Left lung (tissue), 10 donors: ENCODE data around the gene GPM6B. TPM values are rescaled to one million over a fixed set of nuclear protein-coding genes. Genes with fewer than 3 reads are reported as not detected.

Source experiments
- ATAC-seq: fragments of 200-7000 bp; cut with Tn5 transposase; one replicate; pipeline ENCODE4 v1.9.1; 2020; ENCODE audit warnings: moderate library complexity
- DNase-seq, 4 donors: peaks; one replicate each; pipeline ENCODE4 v3.0.0-alpha.2; 2013 to 2020
- H3K27ac ChIP-seq, 2 donors: fragments of 200-600 bp; sonication (generic) in 1 of 2; one replicate each; pipeline versions ENCODE4 v1.5.0 to v1.8.0; 2020 to 2021
- H3K27me3 ChIP-seq, 2 donors: fragments of 200-600 bp; sonication (generic) in 1 of 2; one replicate each; pipeline versions ENCODE4 v1.5.0 to v1.8.0; 2020 to 2021
- H3K36me3 ChIP-seq, 2 donors: fragments of 200-600 bp; sonication (generic) in 1 of 2; one replicate each; pipeline versions ENCODE4 v1.5.0 to v1.8.0; 2020 to 2021
- H3K4me1 ChIP-seq, 2 donors: fragments of 200-600 bp; one replicate each; pipeline ENCODE4 v1.8.0; 2021
- H3K4me3 ChIP-seq, 2 donors: fragments of 200-600 bp; sonication (generic) in 1 of 2; one replicate each; pipeline versions ENCODE4 v1.5.0 to v1.8.0; 2020 to 2021; ENCODE audit warnings: mild to moderate bottlenecking in 1 of 2
- H3K9me3 ChIP-seq, 2 donors: fragments of 200-600 bp; sonication (generic) in 1 of 2; one replicate each; pipeline versions ENCODE4 v1.5.0 to v1.8.0; 2020 to 2021
- intact Hi-C, 2 donors: fragments of 100-400 bp; cut with DNase I; formaldehyde crosslinking; loops; one replicate each; pipeline versions ENCODE4 v1.11.2 to v1.14.2; 2022
- polyA plus RNA-seq, 6 donors: library from polyadenylated mRNA; unstranded; fragments of 120-200 nt; gene quantifications; one replicate each; pipeline ENCODE4 v1.2.1, GENCODE V29; 2013; ENCODE audit not compliant: insufficient read length in 6 of 6
- total RNA-seq, 2 donors: library from RNA; stranded (reverse); fragmentation: NEBNext Ultra II Directional; extraction: Animal tissue kit (Norgen Biotek cat#: 25700); gene quantifications; one replicate each; pipeline ENCODE4 v1.2.1, GENCODE V29; 2021
- TF ChIP-seq, protein P1 (sequence below), 2 donors: fragments of 200-600 bp; sonication (generic) in 1 of 2; IDR thresholded peaks; one replicate each; pipeline versions ENCODE4 v1.5.0 to v1.8.0; 2021; ENCODE audit warnings: antibody characterized with exemption in 2 of 2
- donor health status: DM: no; HTN: yes; CAD: no.
- donor health status: DM: no; HTN: no; CAD: no.

The GPM6B gene
- total and polyA plus RNA-seq, 8 donors = 7.0 to 37.2 (median 31.3) TPM

DNA sequence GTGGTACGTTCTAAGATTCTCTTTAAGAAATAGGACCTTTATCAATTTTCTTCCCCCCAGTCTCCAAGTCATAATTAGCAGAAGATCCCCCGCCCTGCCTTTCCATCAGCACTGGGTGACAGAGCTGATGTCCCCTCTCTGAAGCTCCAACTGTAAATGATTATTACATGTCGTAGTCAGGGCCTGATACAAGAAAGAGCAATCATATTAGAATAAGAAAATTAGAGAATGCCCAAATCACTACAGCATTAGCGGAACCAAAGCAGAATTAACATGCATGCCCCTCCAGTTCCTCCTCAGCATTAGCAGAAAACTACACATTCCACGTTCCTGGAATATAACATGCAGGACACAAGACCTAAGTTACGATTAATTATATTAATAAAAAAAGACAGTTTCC is 717 bp downstream of the GPM6B start:
- Histone ChIP-seq H3K9me3 (no peaks in the 10 kb centered on the region), H3K27ac (no peak overlapping the region), H3K4me3 (no peak overlapping the region), H3K27me3 (peaks cover 0 to 11% of the 10 kb centered on the region in 2 donors), H3K36me3 (no peaks in the 10 kb centered on the region), H3K4me1 (no peaks in the 10 kb centered on the region)
- ATAC-seq = no peak
- intact Hi-C loops = no loop called here
- DNase-seq = no peak
- TF ChIP-seq, protein P1, sequence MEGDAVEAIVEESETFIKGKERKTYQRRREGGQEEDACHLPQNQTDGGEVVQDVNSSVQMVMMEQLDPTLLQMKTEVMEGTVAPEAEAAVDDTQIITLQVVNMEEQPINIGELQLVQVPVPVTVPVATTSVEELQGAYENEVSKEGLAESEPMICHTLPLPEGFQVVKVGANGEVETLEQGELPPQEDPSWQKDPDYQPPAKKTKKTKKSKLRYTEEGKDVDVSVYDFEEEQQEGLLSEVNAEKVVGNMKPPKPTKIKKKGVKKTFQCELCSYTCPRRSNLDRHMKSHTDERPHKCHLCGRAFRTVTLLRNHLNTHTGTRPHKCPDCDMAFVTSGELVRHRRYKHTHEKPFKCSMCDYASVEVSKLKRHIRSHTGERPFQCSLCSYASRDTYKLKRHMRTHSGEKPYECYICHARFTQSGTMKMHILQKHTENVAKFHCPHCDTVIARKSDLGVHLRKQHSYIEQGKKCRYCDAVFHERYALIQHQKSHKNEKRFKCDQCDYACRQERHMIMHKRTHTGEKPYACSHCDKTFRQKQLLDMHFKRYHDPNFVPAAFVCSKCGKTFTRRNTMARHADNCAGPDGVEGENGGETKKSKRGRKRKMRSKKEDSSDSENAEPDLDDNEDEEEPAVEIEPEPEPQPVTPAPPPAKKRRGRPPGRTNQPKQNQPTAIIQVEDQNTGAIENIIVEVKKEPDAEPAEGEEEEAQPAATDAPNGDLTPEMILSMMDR (IDR thresholded peaks at IDR 0.05) = no peak

- no peaks in the 10 kb centered on the region for H3K9me3 ChIP-seq
- TF ChIP-seq, protein P1 (IDR thresholded peaks at IDR 0.05) = no peak
- H3K27me3 ChIP-seq = peaks cover 0 to 8% of the 10 kb centered on the region in 2 donors
- ATAC-seq (no peak), DNase-seq (no peak)
- no peaks in the 10 kb centered on the region for H3K36me3 ChIP-seq
- no peak overlapping the region for H3K4me3 ChIP-seq
- no peaks in the 10 kb centered on the region for H3K4me1 ChIP-seq
- no peak overlapping the region for H3K27ac ChIP-seq
- intact Hi-C loops = no loop called here
Measured at GRCh38 chrX:13815664-13816063, 1.2 kb downstream of the GPM6B start.

DNA sequence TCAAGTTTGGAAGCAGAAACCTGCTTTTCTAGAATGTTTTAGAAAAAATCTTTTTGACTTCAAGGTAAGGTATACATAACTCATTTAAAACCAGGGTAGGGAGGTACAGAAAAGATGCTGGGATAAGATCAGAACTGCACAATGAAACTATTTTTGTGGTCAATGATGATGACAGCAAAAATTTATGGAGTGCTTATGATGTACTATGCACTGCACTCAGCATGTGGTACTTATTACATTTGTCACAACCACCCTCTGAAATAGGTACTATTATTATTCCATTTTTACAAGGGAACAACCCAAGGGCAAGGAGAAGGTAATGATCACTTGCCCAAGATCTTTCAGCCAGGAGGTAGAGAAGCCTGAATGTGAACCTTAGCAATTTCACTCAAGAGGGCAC is 8.0 kb downstream of the GPM6B start:
- DNase-seq (no peak), ATAC-seq (no peak)
- intact Hi-C loops = no loop called here
- Histone ChIP-seq H3K4me3 (no peak overlapping the region), H3K9me3 (no peaks in the 10 kb centered on the region), H3K36me3 (no peaks in the 10 kb centered on the region), H3K27ac (no peak overlapping the region), H3K27me3 (peaks cover 0 to 10% of the 10 kb centered on the region in 2 donors), H3K4me1 (no peaks in the 10 kb centered on the region)
- TF ChIP-seq, protein P1 (IDR thresholded peaks at IDR 0.05) = no peak

DNA sequence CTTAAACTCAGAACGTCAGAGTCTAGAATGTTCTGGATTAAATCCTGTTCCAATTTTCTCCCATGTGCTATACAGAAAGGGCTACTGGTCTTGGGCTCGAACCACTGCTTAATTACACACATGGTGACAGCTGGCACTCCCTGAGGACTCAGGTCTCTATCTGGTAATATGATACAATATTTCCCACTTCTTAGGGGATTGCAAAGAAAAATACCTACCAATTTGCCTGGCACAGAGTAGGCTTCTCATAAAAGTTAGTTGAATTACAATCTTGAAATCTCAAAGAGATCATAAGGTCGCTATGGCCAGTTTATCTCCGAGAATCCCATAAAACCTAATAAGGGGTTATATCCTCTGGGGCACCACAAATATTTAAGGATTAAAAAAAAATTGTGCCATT is 8.6 kb downstream of the GPM6B start:
- intact Hi-C loops = no loop called here
- Histone ChIP-seq H3K4me1 (no peaks in the 10 kb centered on the region), H3K9me3 (no peaks in the 10 kb centered on the region), H3K36me3 (no peaks in the 10 kb centered on the region), H3K27ac (no peak overlapping the region), H3K27me3 (peaks cover 0 to 10% of the 10 kb centered on the region in 2 donors), H3K4me3 (no peak overlapping the region)
- ATAC-seq (no peak), DNase-seq (no peak)
- TF ChIP-seq, protein P1 (IDR thresholded peaks at IDR 0.05) = no peak

DNA sequence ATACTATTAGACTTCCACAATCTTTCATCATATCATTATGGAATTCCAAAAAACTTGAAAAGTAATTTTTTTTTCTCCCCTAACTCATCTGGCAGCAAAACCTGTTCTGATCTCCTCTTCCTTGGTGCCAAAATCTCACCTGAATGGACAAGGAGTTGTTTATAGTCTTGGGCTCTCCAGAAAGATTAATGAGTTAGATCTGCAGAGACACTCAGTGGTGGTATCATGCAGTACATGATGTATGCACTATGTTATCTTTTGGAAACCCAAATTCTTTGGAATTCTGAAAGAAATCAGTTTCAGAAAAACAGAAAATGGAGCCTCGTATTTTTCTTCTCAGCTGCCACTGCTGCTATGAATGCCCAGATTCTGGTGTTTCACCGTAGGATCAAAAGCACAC is 11.7 kb downstream of the GPM6B start:
- no peak overlapping the region for H3K27ac ChIP-seq
- intact Hi-C loops = no loop called here
- H3K4me3 ChIP-seq = no peak overlapping the region
- TF ChIP-seq, protein P1 (IDR thresholded peaks at IDR 0.05) = no peak
- no peak for ATAC-seq
- no peaks in the 10 kb centered on the region for H3K36me3 ChIP-seq
- no peaks in the 10 kb centered on the region for H3K9me3 ChIP-seq
- no peak for DNase-seq
- H3K4me1 ChIP-seq = no peaks in the 10 kb centered on the region
- H3K27me3 ChIP-seq = peaks cover 0 to 8% of the 10 kb centered on the region in 2 donors
